ENCODE measurements around the gene SH3BGRL.

DNA sequence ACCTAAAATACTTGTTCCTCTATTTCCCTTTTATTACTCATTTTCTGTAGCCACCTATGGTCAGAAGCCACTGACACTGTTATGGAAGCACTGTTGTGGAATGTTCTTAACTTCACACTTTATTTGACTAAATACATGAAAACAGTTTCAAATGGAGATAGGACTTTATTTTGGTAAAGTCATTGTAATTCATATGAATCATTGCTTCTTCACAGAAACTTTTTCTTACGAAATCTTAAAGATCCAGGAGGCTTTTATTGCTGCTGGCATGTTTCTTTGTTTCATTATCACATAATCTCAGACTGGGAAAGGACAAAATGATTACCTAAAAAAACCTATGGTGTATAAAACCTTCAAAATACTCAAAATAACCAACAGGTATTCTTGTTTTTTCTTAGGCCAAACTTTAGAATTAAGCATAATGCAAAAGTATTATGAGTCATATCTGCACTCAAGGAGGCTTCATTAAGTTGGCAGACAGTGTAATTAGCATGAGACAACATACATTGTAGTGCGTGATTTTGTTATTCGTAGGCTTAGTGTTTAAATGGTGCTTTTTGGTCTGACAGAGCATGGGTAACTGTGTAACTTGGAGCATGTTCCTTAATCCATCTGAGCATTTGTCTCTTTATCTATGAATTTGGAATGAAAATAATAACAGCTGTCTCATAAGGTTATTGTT lies 58.0 kb downstream of the SH3BGRL start:
- TF ChIP-seq, protein P1, sequence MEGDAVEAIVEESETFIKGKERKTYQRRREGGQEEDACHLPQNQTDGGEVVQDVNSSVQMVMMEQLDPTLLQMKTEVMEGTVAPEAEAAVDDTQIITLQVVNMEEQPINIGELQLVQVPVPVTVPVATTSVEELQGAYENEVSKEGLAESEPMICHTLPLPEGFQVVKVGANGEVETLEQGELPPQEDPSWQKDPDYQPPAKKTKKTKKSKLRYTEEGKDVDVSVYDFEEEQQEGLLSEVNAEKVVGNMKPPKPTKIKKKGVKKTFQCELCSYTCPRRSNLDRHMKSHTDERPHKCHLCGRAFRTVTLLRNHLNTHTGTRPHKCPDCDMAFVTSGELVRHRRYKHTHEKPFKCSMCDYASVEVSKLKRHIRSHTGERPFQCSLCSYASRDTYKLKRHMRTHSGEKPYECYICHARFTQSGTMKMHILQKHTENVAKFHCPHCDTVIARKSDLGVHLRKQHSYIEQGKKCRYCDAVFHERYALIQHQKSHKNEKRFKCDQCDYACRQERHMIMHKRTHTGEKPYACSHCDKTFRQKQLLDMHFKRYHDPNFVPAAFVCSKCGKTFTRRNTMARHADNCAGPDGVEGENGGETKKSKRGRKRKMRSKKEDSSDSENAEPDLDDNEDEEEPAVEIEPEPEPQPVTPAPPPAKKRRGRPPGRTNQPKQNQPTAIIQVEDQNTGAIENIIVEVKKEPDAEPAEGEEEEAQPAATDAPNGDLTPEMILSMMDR (conservative IDR thresholded peaks at IDR 0.05 in 1 of 2, IDR thresholded peaks at IDR 0.05 in 1 of 2; ENCODE audit: low read depth in 1 of 2, low read length in 2 of 2) = no peak
- no peak for TF ChIP-seq EZH2 (IDR thresholded peaks at IDR 0.05; ENCODE audit: low read length, missing control alignments)

All from fibroblast of lung (primary cell).